SU-DHL-6 (cell line): ENCODE data around the gene PLXNA2.

Experiments used
- H2AFZ ChIP-seq: fragments of 200-600 bp; sonication (generic); 2 replicates; pipeline ENCODE4 v1.6.1; 2014; ENCODE audit warnings: low read depth, mild to moderate bottlenecking, moderate library complexity, mixed read lengths, antibody characterized with exemption, low read length; ENCODE audit not compliant: severe bottlenecking
- H3F3A ChIP-seq: fragments of 200-600 bp; shearing (Covaris generic); 2 replicates; pipeline ENCODE4 v1.6.0; 2016; ENCODE audit warnings: antibody characterized with exemption, mild to moderate bottlenecking; ENCODE audit not compliant: insufficient read depth
- H3K27ac ChIP-seq: fragments of 200-600 bp; sonication (generic); 2 replicates; pipeline ENCODE4 v1.5.1; 2016; ENCODE audit warnings: low read depth, mild to moderate bottlenecking, low read length, moderate library complexity, mixed read lengths
- H3K27me3 ChIP-seq: fragments of 200-600 bp; sonication (generic), shearing (Covaris generic); 2 replicates; pipeline ENCODE4 v1.6.0; 2014; ENCODE audit warnings: mild to moderate bottlenecking, low read length
- H3K36me3 ChIP-seq: fragments of 200-600 bp; sonication (generic); 2 replicates; pipeline ENCODE4 v1.6.1; 2014; ENCODE audit warnings: mild to moderate bottlenecking, low read length, mixed read lengths
- H3K4me2 ChIP-seq: fragments of 300-600, 200-600 bp; shearing (Covaris generic), sonication (generic); 2 replicates; pipeline ENCODE4 v1.6.0; 2014; ENCODE audit warnings: low read length, low read depth, mild to moderate bottlenecking; ENCODE audit not compliant: poor library complexity, severe bottlenecking
- H3K4me3 ChIP-seq: fragments of 200-600 bp; sonication (generic); 2 replicates; pipeline ENCODE4 v1.5.1; 2014; ENCODE audit warnings: antibody characterized with exemption, low read length, mild to moderate bottlenecking, mixed read lengths; ENCODE audit not compliant: insufficient read depth, poor library complexity, severe bottlenecking
- H3K79me2 ChIP-seq: fragments of 200-600 bp; sonication (generic); 2 replicates; pipeline ENCODE4 v1.6.1; 2014; ENCODE audit warnings: mild to moderate bottlenecking, low read length, moderate library complexity; ENCODE audit not compliant: insufficient read depth
- H3K9ac ChIP-seq: fragments of 200-600 bp; sonication (generic); 2 replicates; pipeline ENCODE4 v1.7.0; 2014; ENCODE audit warnings: mild to moderate bottlenecking, low read length
- H3K9me2 ChIP-seq: fragments of 200-600 bp; sonication (generic); replicated peaks from 2 replicates; pipeline ENCODE4 v1.6.1; 2014; ENCODE audit warnings: low read length; ENCODE audit not compliant: insufficient read depth
- H3K9me3 ChIP-seq: fragments of 200-600 bp; sonication (generic); 2 replicates; pipeline ENCODE4 v1.6.1; 2014; ENCODE audit warnings: low read length, mixed read lengths; ENCODE audit not compliant: insufficient read depth
- H4K20me1 ChIP-seq: fragments of 200-600 bp; sonication (generic); 2 replicates; pipeline ENCODE4 v1.6.1; 2014; ENCODE audit warnings: low read depth, mild to moderate bottlenecking, antibody characterized with exemption, low read length, moderate library complexity, mixed read lengths
- CTCF ChIP-seq: fragments of 200-600 bp; sonication (generic); IDR thresholded peaks from one replicate; pipeline ENCODE4 v1.5.1; 2017; ENCODE audit warnings: antibody characterized with exemption, mild to moderate bottlenecking, low read length, moderate library complexity; ENCODE audit not compliant: insufficient read depth, poor library complexity, severe bottlenecking
- EZH2phosphoT487 ChIP-seq: fragments of 200-600 bp; sonication (generic), shearing (Covaris generic); conservative IDR thresholded peaks from 2 replicates; pipeline ENCODE4 v1.6.1; 2018; ENCODE audit warnings: mild to moderate bottlenecking, antibody characterized with exemption, low read length, moderate library complexity, mixed read lengths

Gene PLXNA2

GRCh38 chr1:208232662-208233038 lies 11.5 kb downstream of the PLXNA2 start:
- Histone ChIP-seq H4K20me1 (no peaks in the 10 kb centered on the region), H3K27me3 (no peaks in the 10 kb centered on the region; the same call in 1 of the 2 replicates), H3F3A (no peaks in the 10 kb centered on the region), H3K9me3 (no peaks in the 10 kb centered on the region), H3K79me2 (no peaks in the 10 kb centered on the region), H2AFZ (no peak overlapping the region), H3K9ac (no peak overlapping the region), H3K4me2 (no peak overlapping the region), H3K4me3 (no peak overlapping the region), H3K36me3 (no peaks in the 10 kb centered on the region), H3K27ac (no peak overlapping the region), H3K9me2 (no peaks in the 10 kb centered on the region)
- TF ChIP-seq CTCF (no peak), EZH2phosphoT487 (no peak)

GRCh38 chr1:208231881-208232661 lies 12.1 kb downstream of the PLXNA2 start:
- Histone ChIP-seq H3K4me3 (no peak overlapping the region), H3K36me3 (no peaks in the 10 kb centered on the region), H3K9me2 (no peaks in the 10 kb centered on the region), H4K20me1 (no peaks in the 10 kb centered on the region), H3K9me3 (no peaks in the 10 kb centered on the region), H3K27me3 (no peaks in the 10 kb centered on the region; the same call in 1 of the 2 replicates), H3K79me2 (no peaks in the 10 kb centered on the region), H3K9ac (no peak overlapping the region), H2AFZ (no peak overlapping the region), H3K4me2 (no peak overlapping the region), H3F3A (no peaks in the 10 kb centered on the region), H3K27ac (no peak overlapping the region)
- no peak for TF ChIP-seq EZH2phosphoT487
- no peak for TF ChIP-seq CTCF

GRCh38 chr1:208230668-208231529 lies 13.3 kb downstream of the PLXNA2 start:
- Histone ChIP-seq H3K36me3 (no peaks in the 10 kb centered on the region), H3K27ac (no peak overlapping the region), H3F3A (no peaks in the 10 kb centered on the region), H2AFZ (no peak overlapping the region), H3K79me2 (no peaks in the 10 kb centered on the region), H3K9ac (no peak overlapping the region), H3K27me3 (no peaks in the 10 kb centered on the region; the same call in 1 of the 2 replicates), H4K20me1 (no peaks in the 10 kb centered on the region), H3K9me3 (no peaks in the 10 kb centered on the region), H3K9me2 (no peaks in the 10 kb centered on the region), H3K4me3 (no peak overlapping the region), H3K4me2 (no peak overlapping the region)
- TF ChIP-seq CTCF (no peak), EZH2phosphoT487 (no peak)
